Activated CD8-positive, alpha-beta memory T cell treated with anti-CD3 and anti-CD28 coated beads for 24 hours (primary cell): ENCODE data around the gene FRMD3.
"Not testable (repeated sequence)": the region's sequence is repeated elsewhere in the genome, so short reads cannot be mapped to it uniquely, and the experiment has no call there.

Experiments used
- DNase-seq: peaks from one replicate; pipeline ENCODE4 v3.0.0-alpha.2; 2020

Gene FRMD3

DNA sequence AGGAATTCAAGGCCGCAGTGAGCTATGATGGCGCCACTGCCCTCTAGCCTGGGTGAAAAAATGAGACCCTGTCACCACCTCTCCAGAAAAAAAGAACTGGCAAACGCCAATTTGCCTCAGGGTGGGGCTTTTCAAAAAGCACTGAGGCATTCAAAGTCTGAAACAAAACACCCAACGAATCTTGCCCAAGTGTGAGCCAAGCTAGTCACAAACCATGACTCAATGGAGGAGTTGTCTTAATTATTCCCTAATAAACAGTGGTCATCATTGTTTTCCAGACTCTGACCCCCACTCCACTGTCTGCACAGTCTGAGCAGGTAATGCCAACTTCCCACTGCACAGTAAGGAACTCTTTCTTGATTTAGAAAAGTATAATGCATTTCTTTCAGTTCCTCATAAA, 16.8 kb downstream of the FRMD3 start:
- DNase-seq = no peak

DNA sequence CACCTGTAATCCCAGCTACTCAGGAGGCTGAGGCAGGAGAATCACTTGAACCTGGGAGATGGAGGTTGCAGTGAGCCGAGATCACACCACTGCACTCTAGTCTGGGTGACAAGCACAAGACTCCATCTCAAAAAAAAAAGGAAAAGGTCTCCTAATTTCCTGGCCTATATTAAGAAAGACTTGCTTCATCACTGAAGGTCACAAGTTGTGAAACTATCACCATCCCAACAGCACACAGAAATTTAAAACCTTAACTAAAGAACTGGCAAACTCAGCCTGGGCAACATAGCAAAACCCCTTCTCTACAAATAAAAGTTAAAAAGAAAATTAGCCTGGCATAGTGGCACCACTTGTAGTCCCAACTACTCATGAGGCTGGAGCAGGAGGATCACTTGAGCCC, 17.2 kb downstream of the FRMD3 start:
- DNase-seq = no peak

GRCh38 chr9:83520292-83520691, 17.9 kb downstream of the FRMD3 start:
- no peak for DNase-seq

DNA sequence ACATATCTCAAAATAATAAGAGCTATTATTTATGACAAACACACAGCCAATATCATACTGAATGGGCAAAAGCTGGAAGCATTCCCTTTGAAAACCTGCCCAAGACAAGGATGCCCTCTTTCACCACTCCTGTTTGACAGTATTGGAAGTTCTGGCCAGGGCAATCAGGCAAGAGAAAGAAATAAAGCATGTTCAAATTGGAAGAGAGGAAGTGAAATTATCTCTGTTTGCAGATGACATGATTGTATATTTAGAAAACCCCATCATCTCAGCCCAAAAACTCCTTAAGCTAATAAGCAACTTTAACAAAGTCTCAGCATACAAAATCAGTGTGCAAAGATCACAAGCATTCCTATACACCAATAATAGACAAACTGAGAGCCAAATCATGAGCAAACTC, 20.2 kb downstream of the FRMD3 start:
- DNase-seq = not testable (repeated sequence)

DNA sequence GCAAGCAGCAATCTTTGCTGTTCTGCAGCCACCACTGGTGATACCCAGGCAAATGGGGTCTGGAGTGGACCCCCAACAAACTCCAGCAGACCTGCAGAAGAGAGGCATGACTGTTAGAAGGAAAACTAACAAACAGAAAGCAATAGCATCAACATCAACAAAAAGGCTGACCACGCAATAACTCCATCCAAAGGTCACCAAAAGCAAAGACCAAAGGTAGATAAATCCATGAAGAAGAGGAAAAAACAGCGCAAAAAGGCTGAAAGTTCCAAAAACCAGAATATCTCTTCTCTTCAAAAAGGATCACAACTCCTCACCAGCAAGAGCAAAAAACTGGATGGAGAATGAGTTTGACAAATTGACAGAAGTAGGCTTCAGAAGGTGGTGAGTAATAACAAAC, 23.4 kb downstream of the FRMD3 start:
- DNase-seq = no peak

- no peak for DNase-seq
Observed at GRCh38 chr9:83512621-83513020, 25.6 kb downstream of the FRMD3 start.

- no peak for DNase-seq
Observed at GRCh38 chr9:83511051-83511450, 27.1 kb downstream of the FRMD3 start.

GRCh38 chr9:83509402-83509801, 28.8 kb downstream of the FRMD3 start:
- no peak for DNase-seq

DNA sequence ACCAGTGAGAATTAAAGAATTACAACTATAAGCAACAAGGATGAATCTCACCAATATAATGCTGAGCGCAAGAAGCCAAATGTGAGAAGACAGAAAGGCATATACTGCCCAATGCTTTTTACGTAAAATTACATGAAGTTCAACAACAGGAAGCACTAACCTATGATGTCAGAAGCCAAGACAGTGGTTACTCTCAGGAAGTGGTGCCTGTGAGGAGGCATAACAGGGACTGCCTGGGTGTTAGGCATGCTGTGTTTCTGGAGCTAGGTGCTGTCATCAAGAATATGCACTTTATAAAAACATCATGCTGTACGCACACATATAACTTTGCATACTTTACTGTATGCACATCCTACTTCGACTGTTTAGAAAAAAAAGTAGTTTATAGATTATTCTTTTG, 30.1 kb downstream of the FRMD3 start:
- no peak for DNase-seq

DNA sequence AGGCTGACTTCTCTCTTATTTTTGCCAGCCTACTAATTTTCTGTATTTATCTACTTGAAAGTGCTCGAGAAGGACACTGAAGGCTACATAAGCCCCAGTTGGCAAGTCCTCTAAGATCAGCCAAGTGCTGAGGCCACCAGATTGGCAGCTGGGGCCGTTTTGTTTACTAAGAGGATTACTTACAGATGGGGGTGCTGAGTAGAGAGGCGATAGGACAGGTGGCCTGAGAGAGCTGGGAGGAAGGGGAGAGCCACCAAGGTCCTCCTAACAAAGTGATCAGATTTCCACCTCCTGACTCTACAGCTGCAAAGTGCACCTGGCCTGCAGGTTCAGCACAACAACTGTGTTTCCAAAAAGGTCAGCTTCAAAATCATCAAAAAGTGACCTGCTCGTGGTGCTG, 32.9 kb downstream of the FRMD3 start:
- DNase-seq = no peak

DNA sequence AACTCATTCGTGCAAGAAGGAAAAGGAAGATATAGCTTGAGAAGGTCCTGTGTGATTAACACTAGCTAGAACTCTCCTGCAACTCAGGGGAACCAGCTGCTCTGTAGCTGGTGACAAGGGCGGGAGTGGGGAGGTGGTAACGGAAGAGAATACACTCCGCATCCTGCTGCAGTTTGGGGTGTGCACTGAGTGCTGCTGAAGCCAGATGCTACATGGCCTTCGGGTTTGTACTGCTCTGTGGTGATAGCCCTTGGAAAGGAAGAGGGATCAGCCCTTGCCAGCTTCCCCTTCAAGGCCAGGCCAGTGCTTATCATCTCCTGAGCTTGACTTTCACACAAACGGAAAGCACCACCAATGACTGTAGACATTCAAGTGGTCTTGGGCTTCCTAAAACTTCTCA, 34.3 kb downstream of the FRMD3 start:
- no peak for DNase-seq

- DNase-seq = no peak
Observed at GRCh38 chr9:83501565-83501964, 36.6 kb downstream of the FRMD3 start.

- DNase-seq = no peak
Observed at GRCh38 chr9:83497441-83497840, 40.8 kb downstream of the FRMD3 start.

DNA sequence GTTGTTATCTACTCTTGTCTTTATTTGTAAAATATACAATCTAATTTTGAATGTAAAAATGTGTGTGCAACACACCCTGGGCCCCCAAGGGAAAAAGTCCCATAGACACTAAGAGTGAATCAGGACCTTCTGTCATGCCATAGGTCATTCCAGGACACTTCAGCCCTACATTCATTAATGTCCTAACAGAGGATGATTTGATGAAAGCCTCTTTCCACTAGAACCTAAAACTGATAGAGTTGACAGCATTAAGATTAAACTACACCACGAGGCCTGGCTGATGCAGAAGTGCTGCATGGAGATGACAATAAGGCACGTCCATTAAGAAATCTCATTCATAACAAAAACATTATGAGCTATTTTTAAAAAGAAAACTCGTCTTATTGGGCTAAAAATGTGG, 46.2 kb downstream of the FRMD3 start:
- DNase-seq = no peak

GRCh38 chr9:83491413-83491812, 46.8 kb downstream of the FRMD3 start:
- DNase-seq = no peak

DNA sequence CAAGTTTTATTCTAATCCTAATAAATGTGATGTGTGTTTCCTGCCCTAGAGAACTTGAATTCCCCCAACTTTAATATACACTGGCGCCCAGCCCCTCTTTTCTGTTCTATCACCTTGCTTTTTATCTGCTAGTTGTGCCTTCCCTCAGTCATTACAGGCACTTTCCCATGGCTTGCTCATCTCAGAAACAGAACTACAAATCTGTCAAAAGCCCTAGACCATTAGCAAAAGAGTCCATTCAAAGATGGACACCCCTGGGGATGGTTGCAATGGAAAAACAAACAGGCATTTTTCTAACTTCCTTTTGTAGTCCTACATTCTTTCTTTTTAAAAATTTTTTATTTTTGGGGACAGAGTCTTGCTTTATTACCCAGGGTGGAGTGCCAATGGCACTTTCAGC, 48.2 kb downstream of the FRMD3 start:
- no peak for DNase-seq

DNA sequence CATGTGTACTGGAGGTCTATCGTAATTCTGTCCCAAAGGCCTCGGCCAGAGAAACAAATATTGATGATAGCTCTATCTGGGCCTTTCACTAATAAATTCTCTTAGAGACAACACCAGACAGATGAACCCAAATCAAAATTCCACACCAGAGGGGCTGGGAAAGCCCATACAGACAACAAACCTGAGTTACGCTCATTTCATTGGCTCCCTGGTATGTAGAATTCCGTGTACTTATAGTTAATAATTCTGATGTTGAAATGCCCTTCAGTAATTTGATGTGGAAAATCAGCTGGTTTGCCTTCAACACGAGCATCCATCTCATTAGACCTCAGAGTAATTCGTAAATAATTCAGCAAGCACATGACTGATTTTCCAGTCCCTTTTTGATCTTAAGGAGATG, 53.2 kb downstream of the FRMD3 start:
- DNase-seq = no peak

GRCh38 chr9:83483223-83483622, 55.0 kb downstream of the FRMD3 start:
- DNase-seq = no peak

DNA sequence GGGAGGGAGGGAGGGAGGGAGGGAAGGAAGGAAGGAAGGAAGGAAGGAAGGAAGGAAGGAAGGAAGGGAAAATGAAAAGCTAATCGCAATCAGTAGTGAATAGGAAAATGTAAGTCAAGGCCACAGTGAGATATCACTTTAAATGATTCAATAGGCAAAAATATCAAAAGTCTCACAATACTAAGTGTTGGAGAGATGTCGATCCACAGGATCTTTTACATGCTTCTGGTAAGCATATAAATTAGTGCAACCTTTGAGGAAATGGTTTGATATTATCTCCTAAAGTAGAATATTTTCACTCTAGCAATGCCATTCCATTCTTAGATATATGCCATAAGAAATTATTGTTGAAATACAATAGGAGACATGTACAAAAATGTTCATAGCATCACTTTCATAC, 58.4 kb downstream of the FRMD3 start:
- no peak for DNase-seq

- DNase-seq = no peak
Observed at GRCh38 chr9:83477571-83477970, 60.6 kb downstream of the FRMD3 start.

- no peak for DNase-seq
Observed at GRCh38 chr9:83477120-83477519, 61.1 kb downstream of the FRMD3 start.

DNA sequence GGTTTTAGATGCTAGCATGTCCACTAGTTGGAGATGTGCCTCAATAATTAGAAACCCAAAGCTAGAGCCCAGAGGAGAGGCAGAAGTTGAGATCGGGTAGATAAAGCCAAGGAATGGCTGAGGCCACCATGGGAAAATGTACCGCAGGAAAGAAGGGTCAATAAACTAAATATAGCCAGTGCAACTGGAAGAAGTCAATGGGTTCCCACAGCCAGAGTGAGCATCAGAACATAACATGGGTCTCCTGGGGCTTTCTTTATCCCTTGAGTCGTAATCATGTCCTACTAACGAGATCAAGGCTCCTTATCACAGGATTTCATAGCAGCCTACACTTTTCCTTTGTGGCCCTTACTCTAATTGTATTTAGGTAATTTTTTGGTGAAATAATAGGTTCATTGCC, 61.7 kb downstream of the FRMD3 start:
- DNase-seq = no peak

DNA sequence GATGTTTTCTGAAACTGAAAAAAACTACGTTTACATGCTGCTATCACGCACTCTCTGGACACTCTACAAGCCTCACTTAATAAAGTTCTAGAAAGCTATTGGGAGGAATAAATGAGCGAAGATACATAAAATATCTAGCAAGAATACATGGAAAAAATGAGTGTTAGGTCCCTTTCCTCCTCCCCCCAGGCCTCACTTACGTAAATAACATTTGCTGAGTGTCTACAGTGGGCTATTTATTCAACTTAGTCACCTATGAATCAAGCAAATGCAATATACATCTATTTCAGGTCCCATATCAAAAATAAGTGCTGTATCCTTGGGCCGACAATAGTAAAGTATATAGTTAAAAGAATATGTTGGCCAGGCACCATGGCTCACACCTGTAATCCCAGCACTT, 62.5 kb downstream of the FRMD3 start:
- no peak for DNase-seq

DNA sequence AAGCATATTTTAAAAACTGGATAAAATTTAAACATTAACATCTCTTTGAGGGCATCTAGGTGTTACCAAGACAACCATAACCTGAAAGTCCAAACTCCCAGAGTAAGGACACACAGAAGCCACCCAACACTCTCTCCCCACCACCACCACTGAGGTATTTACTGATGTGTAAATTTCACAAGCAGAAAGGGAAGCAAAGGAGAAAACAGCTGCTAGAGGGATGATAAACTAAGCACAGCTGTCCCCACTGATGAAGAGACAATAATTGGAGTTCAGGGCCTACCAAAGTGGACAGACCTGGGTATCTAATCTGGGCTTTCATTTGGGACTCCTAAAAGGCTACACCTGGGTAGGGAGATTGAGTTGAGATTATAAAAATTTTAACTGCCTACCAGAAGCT, 63.6 kb downstream of the FRMD3 start:
- no peak for DNase-seq

DNA sequence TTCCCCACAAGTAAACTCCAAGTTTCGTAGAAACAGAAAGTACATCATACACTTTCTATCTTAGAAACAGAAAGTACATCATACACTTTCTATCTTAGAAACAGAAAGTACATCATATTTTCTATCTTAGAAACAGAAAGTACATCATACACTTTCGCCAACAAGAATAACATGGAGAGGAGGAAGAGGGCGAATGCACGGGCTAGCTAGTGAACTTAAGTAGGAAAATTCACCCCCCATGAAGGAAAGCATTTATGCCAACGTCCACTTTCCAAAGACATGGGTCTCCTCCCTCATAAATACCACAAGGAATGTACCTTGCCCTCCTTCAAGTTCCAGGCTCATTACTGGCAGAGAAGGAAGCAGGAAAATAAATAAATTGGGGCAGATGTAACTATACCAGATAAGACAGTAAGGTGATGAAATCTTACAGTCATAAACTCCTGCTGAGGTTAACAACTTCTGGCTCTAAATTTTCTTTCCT, 64.7 kb downstream of the FRMD3 start:
- no peak for DNase-seq

- DNase-seq = no peak
Observed at GRCh38 chr9:83472764-83473163, 65.4 kb downstream of the FRMD3 start.
